SHP77 (cell line): Measurements from ENCODE around the gene AKIRIN1.
"Not testable (repeated sequence)": the region's sequence is repeated elsewhere in the genome, so short reads cannot be mapped to it uniquely, and the experiment has no call there.

ENCODE experiments used
- DNase-seq, 2 experiments: peaks; one replicate each; lab custom pipeline; 2025; lab: John Stamatoyannopoulos, UW

Gene AKIRIN1, protein sequence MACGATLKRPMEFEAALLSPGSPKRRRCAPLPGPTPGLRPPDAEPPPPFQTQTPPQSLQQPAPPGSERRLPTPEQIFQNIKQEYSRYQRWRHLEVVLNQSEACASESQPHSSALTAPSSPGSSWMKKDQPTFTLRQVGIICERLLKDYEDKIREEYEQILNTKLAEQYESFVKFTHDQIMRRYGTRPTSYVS

DNA sequence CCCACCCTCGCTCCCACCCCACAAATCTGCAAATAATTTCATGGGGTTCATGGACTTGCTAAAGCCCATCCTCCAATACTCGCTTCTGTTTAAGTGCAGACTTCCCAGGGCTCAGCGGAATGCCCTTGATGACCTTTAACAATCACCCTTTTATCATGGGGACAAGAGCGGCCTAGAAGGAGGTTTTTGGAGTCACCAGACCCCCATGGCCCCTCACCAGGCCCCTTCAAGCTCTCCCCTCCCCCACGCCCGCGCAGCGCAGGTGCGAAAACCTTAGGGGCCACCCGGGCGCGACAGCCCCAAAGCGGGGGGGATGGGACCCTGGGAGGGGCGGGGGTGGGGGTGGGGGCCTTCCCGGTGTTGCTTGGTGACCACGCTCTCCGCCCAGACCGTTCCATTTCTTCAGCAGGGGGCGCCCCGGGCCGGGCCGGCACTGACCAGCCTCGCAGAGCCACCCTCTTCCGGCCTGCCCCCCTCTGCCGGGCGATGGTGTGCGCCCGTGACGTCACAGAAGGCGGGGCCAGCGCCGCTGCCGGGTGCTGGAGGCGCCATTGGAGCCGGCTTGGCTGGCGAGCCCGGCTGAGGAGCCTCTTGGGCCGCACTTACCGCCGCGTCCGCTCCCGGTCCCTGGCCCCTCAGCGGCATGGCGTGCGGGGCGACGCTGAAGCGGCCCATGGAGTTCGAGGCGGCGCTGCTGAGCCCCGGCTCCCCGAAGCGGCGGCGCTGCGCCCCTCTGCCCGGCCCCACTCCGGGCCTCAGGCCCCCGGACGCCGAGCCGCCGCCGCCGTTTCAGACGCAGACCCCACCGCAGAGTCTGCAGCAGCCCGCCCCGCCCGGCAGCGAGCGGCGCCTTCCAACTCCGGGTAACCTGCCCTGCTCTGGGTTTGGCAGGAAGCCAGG, at the start of gene AKIRIN1:
Gene AKIRIN1 (plus strand): TSS at position 539 of the 900 bp plus-strand sequence. CDS start 105 bp downstream, at position 644.
- DNase-seq: peak; percentile 87 to 91

DNA sequence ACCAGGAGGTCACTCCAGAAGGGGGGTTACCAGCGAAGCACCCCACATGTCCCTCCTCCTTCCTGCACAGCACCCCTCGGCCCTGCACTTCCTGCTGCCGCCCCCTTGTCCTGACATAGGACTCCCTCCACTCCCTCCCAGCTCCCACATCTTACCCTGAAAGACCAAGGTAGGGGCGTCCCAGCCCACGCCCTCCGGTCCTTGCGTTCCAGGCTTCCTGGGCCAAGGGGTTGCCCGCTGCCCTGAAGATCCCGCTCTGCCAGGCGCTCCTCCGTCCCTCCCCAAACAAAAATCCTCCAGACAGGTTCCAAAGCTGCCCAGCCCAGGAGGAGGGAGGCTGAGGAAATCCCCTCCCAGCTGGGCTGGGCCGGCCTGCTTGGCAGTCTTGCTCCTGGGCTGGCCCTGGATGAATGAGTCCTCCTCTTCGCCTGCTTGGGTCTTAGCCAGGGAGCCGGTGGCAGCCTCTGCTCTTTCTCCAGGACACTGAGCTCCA, 49.5 kb upstream of the AKIRIN1 start, which contains the start of gene RHBDL2:
Gene RHBDL2 (minus strand): TSS at position 304 of the 493 bp plus-strand sequence. CDS start 22,618 bp downstream, outside the sequence.
- DNase-seq: no peak

- DNase-seq: no peak
These were observed 48.2 kb upstream of the AKIRIN1 start for GRCh38 chr1:38942664-38943428.

- no peak for DNase-seq
These were observed 46.5 kb upstream of the AKIRIN1 start for GRCh38 chr1:38944547-38944946.

- DNase-seq: no peak
These were observed 40.5 kb upstream of the AKIRIN1 start for GRCh38 chr1:38950553-38950952.

DNA sequence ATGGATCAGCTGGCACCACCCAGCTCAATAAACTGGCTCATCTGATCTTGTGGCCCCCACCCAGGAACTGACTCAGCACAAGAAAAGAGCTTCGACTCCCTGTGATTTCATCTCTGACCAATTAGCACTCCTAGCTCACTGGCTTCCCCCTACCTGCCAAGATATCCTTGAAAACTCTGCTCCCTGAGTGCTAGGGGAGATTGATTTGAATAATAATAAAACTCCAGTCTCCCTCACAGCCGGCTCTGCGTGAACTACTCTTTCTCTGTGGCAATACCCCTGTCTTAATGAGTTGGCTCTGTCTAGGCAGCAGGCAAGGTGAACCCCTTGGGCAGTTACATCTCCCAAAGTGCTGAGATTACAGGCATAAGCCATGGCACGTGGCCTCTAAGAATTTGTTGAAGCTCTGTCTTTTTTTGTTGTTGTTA, 37.6 kb upstream of the AKIRIN1 start:
- DNase-seq: no peak

- DNase-seq: no peak
These were observed 32.1 kb upstream of the AKIRIN1 start for GRCh38 chr1:38958967-38959366.

DNA sequence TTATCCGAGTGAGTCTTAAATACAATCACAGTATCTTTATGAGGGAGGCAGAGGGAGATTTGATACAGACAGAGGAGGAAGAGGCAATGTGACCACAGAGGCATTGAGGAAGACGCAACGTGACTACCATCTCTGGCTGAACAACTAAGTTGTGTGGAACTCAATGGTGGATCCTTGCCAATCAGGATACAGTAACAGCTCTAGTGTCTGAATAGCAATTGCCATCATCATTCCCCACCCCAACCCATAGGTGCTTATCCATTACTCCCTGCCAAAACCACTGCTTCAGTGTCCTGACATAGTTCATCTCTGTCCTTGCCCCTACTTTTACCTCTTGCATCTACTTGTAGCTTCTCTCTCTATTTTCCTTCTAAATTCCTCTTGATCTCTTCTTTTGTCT, 29.0 kb upstream of the AKIRIN1 start:
- DNase-seq: no peak

DNA sequence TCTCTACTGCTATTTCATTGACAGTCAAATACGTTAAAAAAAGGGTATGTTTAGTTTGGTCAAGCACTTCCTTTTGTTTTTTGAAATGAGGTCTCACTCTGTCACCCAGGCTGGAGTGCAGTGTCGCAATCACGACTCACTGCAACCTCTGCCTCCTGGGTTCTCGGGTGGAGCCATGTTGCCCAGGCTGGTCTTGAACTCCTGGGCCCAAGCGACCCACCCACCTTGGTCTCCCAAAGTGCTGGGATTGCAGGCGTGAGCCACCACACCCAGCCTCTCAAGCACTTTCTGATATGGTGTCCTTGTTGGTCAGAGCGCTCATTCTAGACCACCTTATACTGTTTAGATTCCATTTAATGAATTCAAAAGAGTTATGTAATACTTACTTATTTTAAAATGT, 28.5 kb upstream of the AKIRIN1 start:
- DNase-seq: no peak

DNA sequence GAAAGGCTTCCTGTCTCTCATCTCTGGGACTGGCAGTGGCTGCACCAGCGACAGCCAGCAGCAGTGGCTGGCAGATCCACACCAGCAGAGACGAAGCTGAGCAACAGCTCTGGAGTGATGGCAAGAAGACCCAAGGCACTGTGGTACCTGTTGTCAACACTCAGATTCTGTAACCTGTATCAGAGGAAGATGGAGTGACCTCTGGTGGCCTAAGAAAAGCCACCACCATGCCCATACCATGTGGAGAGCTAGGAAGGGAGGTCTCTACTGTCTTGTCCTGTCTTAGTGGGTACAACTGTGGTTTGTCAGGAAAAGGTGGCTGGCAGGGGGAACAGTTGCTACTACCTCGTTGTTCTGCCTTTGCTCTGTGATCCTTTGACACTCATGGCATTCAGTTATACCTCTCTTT, 26.9 kb upstream of the AKIRIN1 start:
- no peak for DNase-seq

DNA sequence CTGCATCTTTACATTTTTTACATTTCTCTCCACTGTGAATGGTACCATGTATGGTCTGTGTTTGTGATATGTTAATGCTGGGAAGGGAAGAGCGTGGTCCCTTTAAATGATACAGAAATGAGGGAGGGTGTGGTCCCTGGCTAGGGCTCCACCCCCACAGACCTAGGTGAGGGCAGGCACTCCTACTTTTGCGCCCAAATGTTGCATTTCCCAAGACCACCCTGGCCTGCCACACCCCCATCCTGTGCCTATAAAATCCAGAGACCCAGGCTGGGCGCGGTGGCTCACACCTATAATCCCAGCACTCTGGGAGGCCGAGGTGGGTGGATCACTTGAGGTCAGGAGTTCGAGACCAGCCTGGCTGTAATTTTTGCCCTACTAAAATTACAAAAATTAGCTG, 17.9 kb upstream of the AKIRIN1 start:
- not testable (repeated sequence) for DNase-seq

GRCh38 chr1:38973659-38974437, 17.2 kb upstream of the AKIRIN1 start:
- DNase-seq: no peak

DNA sequence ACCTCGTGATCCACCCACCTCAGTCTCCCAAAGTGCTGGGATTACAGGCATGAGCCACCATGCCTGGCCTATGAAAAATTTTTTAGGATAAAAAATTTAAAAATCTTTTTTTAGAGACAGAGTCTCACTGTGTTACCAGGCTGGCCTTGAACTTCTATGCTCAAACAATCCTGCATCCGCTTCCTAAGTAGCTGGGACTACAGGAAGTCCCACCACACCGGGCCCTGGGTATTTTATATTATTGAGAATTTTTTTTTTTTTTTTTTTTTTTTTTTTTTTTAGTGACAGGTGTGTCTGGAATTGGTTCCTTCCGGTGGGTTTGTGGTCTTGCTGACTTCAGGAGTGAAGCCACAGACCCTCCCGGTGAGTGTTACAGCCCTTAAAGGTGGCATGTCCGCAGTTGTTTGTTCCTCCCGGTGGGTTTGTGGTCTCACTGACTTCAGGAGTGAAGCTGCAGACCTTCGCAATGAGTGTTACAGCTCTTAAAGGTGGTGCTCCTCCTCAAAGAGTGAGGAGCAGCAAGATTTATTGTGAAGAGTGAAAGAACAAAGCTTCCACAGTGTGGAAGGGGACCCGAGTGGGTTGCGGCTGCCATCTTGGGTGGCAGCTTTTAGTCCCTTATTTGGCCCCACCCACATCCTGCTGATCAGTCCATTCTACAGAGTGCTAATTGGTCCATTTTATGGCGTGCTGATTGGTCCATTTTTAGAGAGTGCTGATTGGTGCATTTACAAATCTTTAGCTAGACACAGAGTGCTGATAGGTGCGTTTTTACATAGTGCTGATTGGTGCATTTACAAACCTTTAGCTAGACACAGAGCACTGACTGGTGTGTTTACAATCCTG, 13.5 kb upstream of the AKIRIN1 start:
- not testable (repeated sequence) for DNase-seq

- not testable (repeated sequence) for DNase-seq
These were observed 12.9 kb upstream of the AKIRIN1 start for GRCh38 chr1:38978245-38978542.

DNA sequence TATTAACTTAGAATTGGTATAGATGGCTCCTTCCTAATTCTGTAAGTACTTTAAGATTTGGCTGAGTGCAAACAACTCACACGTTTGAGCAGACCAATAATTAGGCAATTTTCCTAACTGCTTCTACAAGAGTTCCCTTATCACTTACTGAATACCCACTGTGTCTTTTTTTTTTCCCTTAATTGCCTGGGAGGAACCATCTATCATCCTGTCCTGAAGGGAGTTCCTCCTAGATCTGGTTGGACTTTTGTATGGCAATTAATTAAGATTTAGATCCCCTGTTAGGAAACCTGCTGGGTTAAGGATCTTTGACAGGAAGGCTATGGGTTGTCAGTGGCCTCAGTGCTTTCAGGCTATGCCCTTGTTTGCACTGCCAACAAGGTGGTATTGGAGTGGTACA, 11.7 kb upstream of the AKIRIN1 start:
- not testable (repeated sequence) for DNase-seq

DNA sequence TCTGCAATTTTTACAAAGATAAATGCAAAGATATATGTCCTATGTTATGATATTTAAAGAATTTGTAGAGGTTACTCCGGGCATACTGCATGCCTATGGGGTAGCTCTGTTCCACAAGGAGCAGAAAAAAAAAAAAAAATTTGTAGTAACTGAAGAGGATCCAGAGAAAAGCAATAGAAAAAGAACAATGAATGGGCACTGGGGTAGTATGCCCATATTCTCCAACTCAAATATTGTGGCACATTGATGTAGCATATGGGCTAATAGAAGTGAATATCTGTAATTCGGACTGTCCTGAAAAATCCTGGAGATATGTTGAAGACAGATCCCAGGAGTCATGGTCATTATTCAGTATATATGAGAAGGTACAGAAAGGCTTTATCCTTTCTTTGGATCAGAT, 1.1 kb upstream of the AKIRIN1 start:
- DNase-seq: no peak

DNA sequence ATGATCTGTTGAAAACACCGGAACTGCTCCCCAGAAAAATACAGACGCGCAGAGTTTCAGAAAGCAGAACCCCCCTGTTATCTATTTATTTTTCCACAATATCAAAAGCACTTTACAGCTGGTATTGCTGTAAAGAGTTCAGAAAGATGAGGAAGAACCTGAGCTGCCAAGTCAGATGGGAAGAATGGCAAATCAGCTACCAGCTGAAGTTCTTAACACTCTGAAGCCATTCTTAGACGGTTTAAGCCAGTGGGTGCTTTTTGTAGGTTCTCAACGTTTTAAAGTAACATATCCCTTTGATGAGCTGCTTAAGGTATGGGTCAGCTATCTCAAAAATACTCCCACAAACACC, 714 bp upstream of the AKIRIN1 start:
- DNase-seq: no peak

GRCh38 chr1:38991638-38992411, 749 bp downstream of the AKIRIN1 start:
- peak in 1 of 2 experiments; percentile 15 for DNase-seq

GRCh38 chr1:38992412-38993111, 1.5 kb downstream of the AKIRIN1 start:
- DNase-seq: no peak
